WTC11 (cell line): ENCODE measurements around the gene SPP1. TPM values are rescaled to one million over a fixed set of nuclear protein-coding genes. Genes with fewer than 3 reads are reported as not detected.

Experiments used
- ATAC-seq: fragments of 200-7000 bp; cut with Tn5 transposase; 2 replicates; pipeline ENCODE4 v1.10.0; 2021; ENCODE audit warnings: mild to moderate bottlenecking, moderate library complexity
- CTCF ChIA-PET: fragments of 300-600 bp; sonication (Branson Sonifier 250); formaldehyde crosslinking; loops from one replicate; lab custom pipeline; 2021; ENCODE audit warnings: antibody characterized with exemption; lab: Charles Lee
- POLR2A ChIA-PET: fragments of 350-600 bp; sonication (Branson Sonifier 250); formaldehyde crosslinking; loops from one replicate; lab custom pipeline; 2021; ENCODE audit warnings: antibody characterized with exemption; lab: Charles Lee
- DNase-seq: peaks from one replicate; pipeline ENCODE4 v3.0.0; 2021; ENCODE audit warnings: low spot score
- H3K27ac Mint-ChIP-seq: 2 replicates; pipeline ENCODE4 v1.8.0; 2021; ENCODE audit warnings: mixed read lengths
- H3K27me3 Mint-ChIP-seq: 2 replicates; pipeline ENCODE4 v1.8.0; 2021; ENCODE audit warnings: low read depth, mild to moderate bottlenecking, moderate library complexity, mixed read lengths
- H3K36me3 Mint-ChIP-seq: 2 replicates; pipeline ENCODE4 v1.8.0; 2021; ENCODE audit warnings: mixed read lengths
- H3K4me1 Mint-ChIP-seq: 2 replicates; pipeline ENCODE4 v1.8.0; 2022; ENCODE audit warnings: mixed read lengths
- H3K4me3 Mint-ChIP-seq: 2 replicates; pipeline ENCODE4 v1.8.0; 2021; ENCODE audit warnings: mild to moderate bottlenecking, moderate library complexity, mixed read lengths
- H3K9me3 Mint-ChIP-seq: 2 replicates; pipeline ENCODE4 v1.8.0; 2021; ENCODE audit warnings: mixed read lengths
- AFF4 ChIP-seq: sonication (generic); formaldehyde crosslinking; IDR thresholded peaks from 2 replicates; pipeline ENCODE4 v1.8.1; 2023; ENCODE audit warnings: mild to moderate bottlenecking, missing genetic modification reagents, borderline replicate concordance
- ARID4B ChIP-seq: sonication (generic); formaldehyde crosslinking; IDR thresholded peaks from 2 replicates; pipeline ENCODE4 v1.8.0; 2023; ENCODE audit warnings: missing genetic modification reagents, mild to moderate bottlenecking, borderline replicate concordance
- ATF2 ChIP-seq: sonication (generic); formaldehyde crosslinking; IDR thresholded peaks from 2 replicates; pipeline ENCODE4 v1.8.1; 2022; ENCODE audit warnings: low read depth, missing genetic modification reagents, borderline replicate concordance
- CBFB ChIP-seq: sonication (generic); formaldehyde crosslinking; IDR thresholded peaks from 2 replicates; pipeline ENCODE4 v1.8.1; 2022; ENCODE audit warnings: mild to moderate bottlenecking, low read depth, missing genetic modification reagents
- CREB1 ChIP-seq: sonication (generic); formaldehyde crosslinking; IDR thresholded peaks from 2 replicates; pipeline ENCODE4 v1.8.0; 2023; ENCODE audit warnings: mild to moderate bottlenecking, missing genetic modification reagents
- CREM ChIP-seq: sonication (generic); formaldehyde crosslinking; IDR thresholded peaks from 2 replicates; pipeline ENCODE4 v1.8.1; 2022; ENCODE audit warnings: mild to moderate bottlenecking, missing genetic modification reagents, moderate library complexity
- FOXP1 ChIP-seq: sonication (generic); formaldehyde crosslinking; IDR thresholded peaks from 2 replicates; pipeline ENCODE4 v1.8.0; 2022; ENCODE audit warnings: missing genetic modification reagents, mild to moderate bottlenecking, moderate library complexity, borderline replicate concordance
- HMGXB4 ChIP-seq: sonication (generic); formaldehyde crosslinking; IDR thresholded peaks from 2 replicates; pipeline ENCODE4 v1.8.1; 2023; ENCODE audit warnings: mild to moderate bottlenecking, moderate library complexity, missing genetic modification reagents
- JAZF1 ChIP-seq: fragments of 250-450 bp; sonication (Bioruptor Pico); IDR thresholded peaks from 2 replicates; pipeline ENCODE4 v1.9.0; 2021; ENCODE audit warnings: moderate library complexity, mild to moderate bottlenecking, inconsistent platforms
- MAX ChIP-seq: sonication (generic); formaldehyde crosslinking; IDR thresholded peaks from 2 replicates; pipeline ENCODE4 v1.8.0; 2022; ENCODE audit warnings: mild to moderate bottlenecking, missing genetic modification reagents
- NFATC4 ChIP-seq: fragments of 250-450 bp; sonication (Bioruptor Pico); IDR thresholded peaks from 2 replicates; pipeline ENCODE4 v1.9.0; 2021; ENCODE audit warnings: mild to moderate bottlenecking
- OVOL2 ChIP-seq: fragments of 250-450 bp; sonication (Bioruptor Pico); IDR thresholded peaks from 2 replicates; pipeline ENCODE4 v1.9.0; 2021; ENCODE audit warnings: mild to moderate bottlenecking, borderline replicate concordance
- SMAD4 ChIP-seq: sonication (generic); formaldehyde crosslinking; IDR thresholded peaks from 2 replicates; pipeline ENCODE4 v1.8.0; 2022; ENCODE audit warnings: mild to moderate bottlenecking, missing genetic modification reagents
- TP53 ChIP-seq: sonication (generic); formaldehyde crosslinking; IDR thresholded peaks from 2 replicates; pipeline ENCODE4 v1.8.1; 2023; ENCODE audit warnings: mild to moderate bottlenecking, missing genetic modification reagents
- ZNF121 ChIP-seq: sonication (generic); formaldehyde crosslinking; IDR thresholded peaks from 2 replicates; pipeline ENCODE4 v1.8.0; 2023; ENCODE audit warnings: missing genetic modification reagents
- ZNF219 ChIP-seq: sonication (generic); formaldehyde crosslinking; IDR thresholded peaks from 2 replicates; pipeline ENCODE4 v1.8.0; 2023; ENCODE audit warnings: missing genetic modification reagents, mild to moderate bottlenecking, borderline replicate concordance
- total RNA-seq: library from RNA; stranded (reverse); gene quantifications from 3 replicates; pipeline ENCODE4 v1.2.3, GENCODE V29; 2021

The SPP1 gene
- total RNA-seq, 1 experiment from 2014 or later, result 56.6 TPM

- TF ChIP-seq ZNF121 (CRISPR knock-in tag), result no peak
- no peak for TF ChIP-seq NFATC4 (CRISPR knock-in tag)
- no peak for TF ChIP-seq CREB1
- no peak for TF ChIP-seq CREM (CRISPR knock-in tag)
Measured at GRCh38 chr4:88008743-88009171, 33.2 kb downstream of the SPP1 start (continued).

- Mint-ChIP-seq H3K27ac (no peak overlapping the region), H3K4me1 (peaks cover 64% of the 10 kb centered on the region), H3K27me3 (peaks cover 23% of the 10 kb centered on the region), H3K4me3 (no peak overlapping the region), H3K36me3 (no peaks in the 10 kb centered on the region), H3K9me3 (no peaks in the 10 kb centered on the region)
- ChIA-PET POLR2A (interaction anchor here (0.7 kb wide), 1 partner anchor 179 kb away, joined by 4 read pairs; no protein-coding TSS in a partner anchor), CTCF (interaction anchor here (0.7 to 3.4 kb wide), 3 partner anchors 23 to 157 kb away, joined by 3 to 19 read pairs (median 3); no protein-coding TSS in a partner anchor)
- TF ChIP-seq HMGXB4 (no peak), ARID4B (CRISPR knock-in tag) (no peak), MAX (CRISPR knock-in tag) (no peak), CBFB (CRISPR knock-in tag) (no peak), OVOL2 (CRISPR knock-in tag) (no peak), SMAD4 (CRISPR knock-in tag) (no peak), ZNF219 (no peak), JAZF1 (no peak), AFF4 (CRISPR knock-in tag) (no peak), TP53 (no peak), FOXP1 (CRISPR knock-in tag) (no peak), ATF2 (CRISPR knock-in tag) (no peak)
- DNase-seq (no peak), ATAC-seq (no peak)
Measured at GRCh38 chr4:88009871-88010270, 34.4 kb downstream of the SPP1 start.
